Measurements from ENCODE around the gene EP400. TPM values are rescaled to one million over a fixed set of nuclear protein-coding genes. Genes with fewer than 3 reads are reported as not detected.

EP400 gene
- total RNA-seq, 1 donor from 2014 or later: 14.8 TPM

DNA sequence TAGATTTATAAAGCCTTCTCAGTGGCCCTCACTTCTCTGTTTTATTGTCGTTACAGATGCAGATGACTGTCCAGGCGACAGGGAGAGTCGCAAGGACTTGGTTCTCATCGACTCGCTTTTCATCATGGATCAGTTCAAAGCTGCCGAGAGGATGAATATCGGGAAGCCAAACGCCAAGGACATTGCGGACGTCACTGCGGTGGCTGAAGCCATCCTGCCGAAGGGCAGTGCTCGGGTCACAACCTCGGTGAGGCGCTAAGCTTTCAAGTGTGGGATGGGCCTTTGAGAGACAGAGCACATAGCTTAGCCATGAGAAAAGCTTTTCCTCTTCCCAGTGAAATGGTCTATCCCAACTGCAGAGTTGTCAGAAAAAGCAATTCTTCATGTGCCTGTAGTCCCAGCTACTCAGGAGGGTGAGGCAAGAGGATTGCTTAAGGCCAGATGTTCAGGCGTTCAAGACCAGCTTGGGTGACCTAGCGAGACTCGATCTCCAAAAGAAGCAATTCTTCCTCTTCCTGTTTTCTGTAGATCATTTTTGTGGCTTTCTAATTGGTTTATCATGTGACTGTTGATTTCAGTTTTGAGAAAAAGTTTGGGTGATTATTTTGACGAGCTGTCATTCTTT is 56.4 kb downstream of the EP400 start:
- no peak for DNase-seq
- intact Hi-C loops (cut with micrococcal nuclease): no loop called here
- no peak for ATAC-seq

DNA sequence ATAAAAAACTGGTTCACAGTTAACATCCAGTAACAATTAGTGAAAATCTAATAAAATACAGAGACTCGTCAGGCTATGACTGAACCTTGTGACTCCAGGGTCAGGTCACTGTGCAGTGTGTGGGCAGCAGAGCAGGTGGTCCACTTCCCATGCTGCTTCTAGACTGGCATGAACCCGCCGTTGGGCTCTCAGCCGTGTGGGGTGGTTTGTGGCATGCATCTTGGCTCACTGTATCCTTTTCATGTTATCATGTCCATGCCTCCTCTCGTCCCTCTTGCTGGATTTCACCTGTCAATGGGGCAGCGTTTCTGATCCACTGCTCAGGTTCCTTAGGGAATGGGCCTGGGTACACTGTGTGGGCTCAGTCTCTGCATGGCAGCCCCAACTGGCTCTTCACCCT is 57.3 kb downstream of the EP400 start:
- ATAC-seq (no peak), DNase-seq (no peak)
- intact Hi-C loops (cut with micrococcal nuclease): no loop called here

DNA sequence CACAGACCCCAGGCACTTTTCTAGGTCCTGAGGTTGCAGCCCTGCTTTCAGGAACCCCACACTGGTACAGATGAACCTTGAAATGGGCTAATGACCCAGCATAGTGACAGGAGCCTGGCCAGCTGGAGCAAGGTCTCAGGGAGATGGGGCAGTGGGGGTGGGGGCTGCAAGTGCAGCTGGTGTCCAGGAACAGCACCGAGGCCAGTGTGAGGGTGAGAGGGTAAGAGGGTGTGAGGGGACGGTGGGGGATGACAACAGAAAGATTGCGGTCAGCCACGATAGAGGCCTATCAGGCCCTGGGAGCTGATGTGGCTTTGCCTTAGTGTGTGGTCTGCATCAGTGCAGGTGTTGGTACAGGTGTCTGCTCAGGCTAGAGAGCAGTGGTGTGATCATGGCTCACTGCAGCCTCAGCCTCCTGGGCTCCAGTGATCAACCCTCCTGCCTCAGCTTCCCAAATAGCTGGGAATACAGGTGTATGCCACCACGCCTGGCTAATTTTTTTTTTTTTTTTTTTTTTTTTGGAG is 59.7 kb downstream of the EP400 start:
- intact Hi-C loops (cut with micrococcal nuclease): no loop called here
- ATAC-seq: no peak
- no peak for DNase-seq

DNA sequence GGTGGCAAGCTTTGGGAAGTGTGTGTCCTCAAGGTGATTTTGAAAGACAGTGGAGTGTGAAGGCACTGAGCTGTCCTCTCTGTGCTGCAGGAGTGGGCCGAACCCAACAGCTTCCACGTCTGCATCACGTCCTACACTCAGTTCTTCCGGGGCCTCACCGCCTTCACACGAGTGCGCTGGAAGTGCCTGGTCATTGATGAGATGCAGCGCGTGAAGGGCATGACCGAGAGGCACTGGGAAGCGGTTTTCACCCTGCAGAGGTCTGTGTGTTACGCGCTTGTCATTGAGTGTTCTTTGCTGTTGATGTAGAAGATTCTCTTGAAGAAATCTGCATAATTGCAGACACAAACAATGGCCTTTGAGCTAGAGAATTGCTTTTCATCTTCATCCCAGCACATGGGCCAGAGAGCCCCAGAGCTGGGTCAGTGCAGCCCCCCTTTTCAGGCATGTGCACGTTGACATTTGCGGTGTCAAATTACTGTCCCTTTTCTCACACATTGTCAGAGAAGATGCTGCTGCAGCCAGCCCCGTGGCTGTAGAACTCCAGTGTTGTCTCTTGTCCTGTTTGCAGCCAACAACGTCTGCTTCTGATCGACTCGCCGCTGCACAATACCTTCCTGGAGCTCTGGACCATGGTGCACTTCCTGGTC is 63.3 kb downstream of the EP400 start:
- DNase-seq: no peak
- no peak for ATAC-seq
- intact Hi-C loops (cut with micrococcal nuclease): no loop called here

DNA sequence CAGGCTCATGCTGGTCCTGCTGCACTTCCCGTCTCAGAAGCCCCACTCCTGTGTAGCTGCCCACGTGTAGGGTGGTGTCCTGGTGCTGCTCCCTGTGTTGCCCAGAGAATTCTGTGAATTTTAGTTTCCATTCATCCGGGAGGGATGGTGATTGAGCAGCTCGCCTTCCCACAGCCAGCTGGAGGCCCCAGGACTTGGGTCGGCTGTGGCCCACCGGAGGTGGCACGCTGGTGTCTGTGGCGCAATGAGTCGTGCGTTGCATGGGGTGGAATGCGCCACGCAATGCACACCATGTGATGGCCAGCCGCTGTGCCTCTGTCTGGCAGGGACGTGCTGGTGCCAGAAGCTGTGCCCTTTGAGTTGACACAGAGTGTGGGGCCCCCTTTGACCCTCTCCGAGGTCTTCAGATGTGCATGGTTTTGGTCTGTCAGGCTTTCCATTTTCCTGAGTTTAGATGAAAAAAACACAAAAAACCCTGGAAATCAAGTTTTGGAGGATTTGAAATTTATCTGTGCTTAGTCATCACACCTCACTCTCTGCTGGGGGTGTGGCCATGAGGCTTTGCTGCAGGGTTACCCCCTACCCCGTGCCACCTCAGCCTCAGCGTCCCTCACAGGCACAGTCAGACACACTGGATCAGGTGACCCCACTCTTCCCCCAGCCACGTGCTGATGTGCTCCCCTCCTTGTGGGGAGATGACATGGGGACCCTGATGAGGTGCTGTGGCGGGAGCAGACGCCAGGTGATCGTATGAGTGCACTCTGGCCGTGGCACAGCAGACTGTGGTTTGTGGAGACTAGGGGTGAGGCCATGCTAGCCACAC is 64.6 kb downstream of the EP400 start:
- intact Hi-C loops (cut with micrococcal nuclease): no loop called here
- DNase-seq: no peak
- no peak for ATAC-seq

DNA sequence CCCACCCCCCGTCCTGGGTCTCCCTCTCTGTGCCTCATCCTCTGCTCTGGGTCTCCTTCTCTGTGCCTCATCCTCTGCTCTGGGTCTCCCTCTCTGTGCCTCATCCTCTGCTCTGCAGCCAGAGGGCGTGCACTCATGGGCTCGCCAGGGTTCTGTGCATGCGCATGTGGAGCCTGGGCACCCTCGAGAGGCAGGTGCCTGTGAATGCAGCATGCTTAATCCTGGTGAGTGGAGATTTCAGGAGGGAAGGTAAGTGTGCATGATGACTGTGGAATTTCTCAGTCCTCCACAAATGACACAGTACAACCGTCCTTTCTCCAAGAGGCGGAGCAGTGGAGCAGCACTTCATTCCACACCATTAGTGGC is 65.2 kb downstream of the EP400 start:
- intact Hi-C loops (cut with micrococcal nuclease): no loop called here
- ATAC-seq (no peak), DNase-seq (no peak)

DNA sequence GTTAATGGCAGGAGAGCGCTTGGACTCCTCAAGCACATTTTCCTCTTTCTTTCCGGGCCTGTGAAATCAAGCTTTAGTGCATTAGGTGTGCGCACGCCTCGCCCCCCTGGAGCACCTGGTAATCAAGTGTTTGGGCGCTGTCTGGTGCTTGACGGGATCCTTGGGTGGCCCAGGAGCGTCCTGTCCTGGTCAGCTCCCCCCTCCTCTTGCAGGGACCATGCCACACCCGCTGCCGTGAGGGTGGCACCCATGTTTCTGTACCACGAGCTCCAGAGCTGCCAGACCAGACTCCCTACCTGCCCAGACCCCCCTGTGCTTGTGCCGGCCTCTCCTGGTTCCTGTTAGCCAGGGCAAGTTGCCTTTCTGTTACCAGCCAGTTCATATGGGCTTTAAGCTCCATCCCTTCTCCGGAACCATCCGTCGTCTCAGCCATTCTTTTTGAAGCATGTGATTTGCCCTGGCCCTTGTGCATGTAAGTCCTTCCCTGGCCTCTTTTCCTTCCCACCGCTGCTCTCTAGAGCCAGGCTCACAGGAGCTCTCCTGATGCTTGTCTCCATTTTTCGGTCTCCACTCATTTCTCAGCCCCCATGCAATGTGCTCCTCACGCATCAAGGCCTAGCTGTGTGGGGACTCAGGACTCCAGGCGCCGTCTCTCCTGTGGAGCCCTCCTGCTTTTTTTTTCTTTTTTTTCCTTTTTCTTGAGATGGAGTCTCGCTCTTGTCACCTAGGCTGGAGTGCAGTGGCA is 66.1 kb downstream of the EP400 start:
- DNase-seq: no peak
- no peak for ATAC-seq
- intact Hi-C loops (cut with micrococcal nuclease): no loop called here

DNA sequence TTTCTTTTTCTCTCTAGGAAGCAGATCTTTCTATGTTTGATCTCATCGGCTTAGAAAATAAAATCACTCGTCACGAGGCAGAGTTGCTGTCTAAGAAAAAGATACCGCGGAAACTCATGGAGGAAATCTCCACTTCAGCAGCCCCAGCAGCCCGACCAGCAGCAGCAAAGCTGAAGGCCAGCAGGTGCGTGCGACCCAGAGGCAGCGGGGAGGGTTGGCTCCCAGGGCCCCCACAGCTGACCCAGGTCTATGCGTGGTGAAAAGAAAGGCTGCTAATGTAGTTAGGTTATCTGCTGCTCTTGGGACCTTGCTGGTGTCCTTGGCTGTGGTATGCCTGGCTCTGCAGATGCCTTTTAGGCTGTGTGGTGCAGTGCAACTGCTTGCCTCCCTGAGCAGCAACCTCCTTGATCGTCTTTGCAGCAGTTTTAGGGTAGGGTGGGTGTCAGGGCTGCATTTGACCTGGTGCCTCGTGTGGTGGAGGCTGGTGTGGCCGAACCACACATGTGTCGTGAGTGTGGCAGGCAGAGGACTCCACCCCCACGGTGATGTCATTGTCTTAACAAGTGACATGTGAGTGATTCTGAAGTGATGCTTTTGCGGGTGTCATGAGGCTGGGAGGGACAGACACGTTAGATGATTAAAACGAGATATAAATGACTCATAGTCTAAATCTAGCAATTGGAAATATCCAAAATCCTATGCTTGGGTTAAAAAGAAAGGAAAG is 68.6 kb downstream of the EP400 start:
- no peak for ATAC-seq
- no peak for DNase-seq
- intact Hi-C loops (cut with micrococcal nuclease): no loop called here

DNA sequence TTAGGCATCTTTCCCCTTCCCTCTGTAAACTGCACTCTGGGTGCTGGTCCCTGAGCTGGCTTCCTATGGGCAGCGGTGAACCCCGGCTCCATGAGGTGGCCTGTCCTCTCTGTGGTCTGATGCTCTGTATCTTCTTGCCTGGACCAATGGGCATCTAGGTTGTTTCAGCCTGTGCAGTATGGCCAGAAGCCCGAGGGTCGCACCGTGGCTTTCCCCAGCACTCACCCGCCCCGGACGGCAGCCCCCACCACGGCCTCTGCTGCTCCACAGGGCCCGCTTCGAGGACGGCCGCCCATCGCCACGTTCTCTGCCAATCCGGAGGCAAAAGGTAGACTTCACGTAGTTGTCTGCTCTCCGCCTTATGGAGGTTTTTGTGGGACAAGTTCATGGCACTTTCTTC is 70.1 kb downstream of the EP400 start:
- ATAC-seq (no peak), DNase-seq (no peak)
- intact Hi-C loops (cut with micrococcal nuclease): no loop called here

DNA sequence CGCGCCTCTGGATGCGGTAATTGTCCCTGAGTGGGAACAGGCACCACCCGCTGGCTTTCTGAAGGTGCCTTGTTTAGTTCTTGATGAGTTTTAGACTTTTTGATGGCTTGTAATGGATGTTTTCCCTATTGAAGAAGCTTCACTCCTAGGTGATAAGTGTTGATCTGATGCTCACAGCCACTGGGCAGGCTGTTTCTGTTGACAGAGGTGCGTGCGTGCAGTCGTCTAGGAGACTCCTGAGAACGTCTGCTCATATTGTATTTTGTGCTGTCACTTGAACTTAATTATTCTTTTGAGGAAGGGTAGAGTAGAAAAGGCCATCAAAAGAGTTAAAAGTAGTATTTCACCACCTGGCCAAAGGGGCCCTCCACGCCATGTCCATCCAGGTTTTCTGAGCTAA is 70.5 kb downstream of the EP400 start:
- intact Hi-C loops (cut with micrococcal nuclease): no loop called here
- no peak for ATAC-seq
- DNase-seq: no peak

DNA sequence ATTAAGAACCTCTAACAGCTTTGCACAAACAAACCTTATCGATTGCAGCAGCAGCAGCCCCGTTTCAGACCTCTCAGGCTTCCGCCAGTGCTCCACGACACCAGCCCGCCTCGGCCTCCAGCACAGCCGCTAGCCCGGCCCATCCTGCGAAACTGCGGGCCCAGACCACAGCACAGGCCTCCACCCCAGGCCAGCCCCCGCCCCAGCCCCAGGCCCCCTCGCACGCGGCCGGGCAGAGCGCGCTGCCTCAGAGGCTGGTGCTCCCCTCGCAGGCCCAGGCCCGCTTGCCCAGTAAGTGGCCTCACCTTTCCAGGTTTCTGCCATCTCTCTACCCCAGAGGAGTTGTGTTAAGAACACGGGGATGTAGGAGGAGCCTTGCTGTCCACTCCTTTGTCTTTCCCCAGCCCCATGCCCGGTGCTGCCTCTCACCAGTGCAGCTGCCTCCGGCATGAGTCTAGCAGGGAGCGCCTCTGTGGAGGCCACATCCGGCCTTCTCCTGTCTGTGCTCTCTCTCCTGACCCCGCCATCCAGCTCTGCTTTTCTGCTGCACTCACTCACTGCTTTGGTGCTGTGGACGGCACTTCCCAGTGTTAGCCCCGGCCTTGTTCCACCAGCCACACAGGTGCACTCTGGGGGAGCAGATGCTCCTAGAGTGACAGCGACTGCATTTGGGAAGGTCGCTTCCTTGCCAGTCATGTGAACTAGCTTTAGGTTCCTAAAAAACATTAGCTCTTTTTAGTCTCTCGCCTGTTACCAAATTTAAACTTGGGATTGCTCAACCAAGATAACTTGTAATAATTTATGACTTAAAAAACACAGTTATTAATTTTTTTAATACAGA is 71.5 kb downstream of the EP400 start:
- ATAC-seq: no peak
- intact Hi-C loops (cut with micrococcal nuclease): no loop called here
- DNase-seq: no peak

DNA sequence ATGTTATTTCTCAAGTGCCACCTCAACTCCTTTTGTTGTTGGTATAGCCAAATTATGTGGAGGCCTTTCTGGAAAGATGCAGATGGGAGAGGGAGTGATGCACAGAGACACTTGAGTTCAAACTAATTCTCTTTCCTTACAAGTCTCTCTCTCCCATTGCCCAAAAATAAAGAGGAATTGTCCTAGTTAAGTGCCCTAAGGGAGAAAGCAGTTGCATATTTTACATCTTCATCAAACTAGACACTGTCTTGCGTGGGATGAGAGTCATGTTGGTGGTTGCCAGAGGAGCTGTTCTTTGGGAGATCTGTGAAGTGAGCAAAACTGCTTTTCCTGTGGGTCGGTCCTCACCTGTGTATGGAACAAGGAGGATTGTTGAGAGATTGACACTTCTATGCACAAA is 72.2 kb downstream of the EP400 start:
- intact Hi-C loops (cut with micrococcal nuclease): no loop called here

DNA sequence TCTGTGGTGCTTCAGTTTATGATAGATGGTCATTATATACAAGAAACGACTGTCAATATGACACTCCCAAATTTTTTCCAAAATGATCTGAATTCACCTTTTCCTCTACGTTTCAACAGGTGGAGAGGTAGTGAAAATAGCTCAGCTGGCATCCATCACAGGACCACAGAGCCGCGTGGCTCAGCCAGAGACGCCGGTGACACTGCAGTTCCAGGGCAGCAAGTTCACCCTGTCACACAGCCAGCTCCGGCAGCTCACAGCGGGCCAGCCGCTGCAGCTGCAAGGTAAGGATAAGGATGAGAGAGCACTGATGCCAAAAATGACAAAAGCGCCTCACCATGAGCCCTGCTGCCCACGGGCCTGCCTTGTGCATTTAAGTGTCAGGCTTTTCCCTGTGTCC is 73.9 kb downstream of the EP400 start:
- DNase-seq (peak; percentile 73), ATAC-seq (peak; percentile 83)
- intact Hi-C loops (cut with micrococcal nuclease): no loop called here

More for the DNA sequence above, 72.2 kb downstream of the EP400 start:
- ATAC-seq (no peak), DNase-seq (no peak)

DNA sequence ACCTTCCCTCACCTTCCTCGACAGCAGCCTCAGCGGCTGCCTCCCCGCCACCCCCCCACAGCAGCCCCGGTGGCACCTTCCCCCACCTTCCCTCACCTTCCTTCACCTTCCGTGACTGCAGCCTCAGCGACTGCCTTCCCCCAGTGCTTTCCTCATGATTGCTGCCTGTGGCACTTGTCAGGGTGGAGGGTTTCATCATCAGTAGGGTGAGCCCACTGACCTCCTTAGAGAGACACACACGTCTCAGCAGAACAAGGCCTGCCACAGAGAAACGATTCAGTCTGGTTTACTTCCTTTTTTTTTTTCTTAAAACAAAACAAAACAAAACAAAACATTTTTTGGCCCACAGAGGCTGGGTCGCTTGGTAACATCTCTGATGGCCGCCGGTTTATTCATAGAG is 75.0 kb downstream of the EP400 start:
- no peak for ATAC-seq
- intact Hi-C loops (cut with micrococcal nuclease): no loop called here
- DNase-seq: no peak

DNA sequence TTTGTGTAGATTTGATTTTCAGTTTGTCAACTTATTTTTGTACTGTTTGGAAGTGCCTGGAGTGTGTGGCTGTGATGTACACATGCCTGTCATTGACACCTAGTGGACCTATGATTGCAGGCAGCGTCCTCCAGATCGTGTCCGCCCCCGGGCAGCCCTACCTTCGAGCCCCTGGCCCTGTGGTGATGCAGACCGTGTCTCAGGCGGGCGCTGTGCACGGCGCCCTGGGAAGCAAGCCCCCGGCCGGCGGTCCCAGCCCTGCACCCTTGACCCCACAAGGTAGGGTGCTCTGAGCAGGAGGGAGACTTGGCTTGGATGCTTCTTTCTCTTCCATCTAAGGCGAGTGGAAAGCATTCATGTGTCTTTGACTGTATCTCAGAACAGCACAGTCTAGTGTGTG is 75.8 kb downstream of the EP400 start:
- intact Hi-C loops (cut with micrococcal nuclease): no loop called here
- ATAC-seq (no peak), DNase-seq (no peak)

DNA sequence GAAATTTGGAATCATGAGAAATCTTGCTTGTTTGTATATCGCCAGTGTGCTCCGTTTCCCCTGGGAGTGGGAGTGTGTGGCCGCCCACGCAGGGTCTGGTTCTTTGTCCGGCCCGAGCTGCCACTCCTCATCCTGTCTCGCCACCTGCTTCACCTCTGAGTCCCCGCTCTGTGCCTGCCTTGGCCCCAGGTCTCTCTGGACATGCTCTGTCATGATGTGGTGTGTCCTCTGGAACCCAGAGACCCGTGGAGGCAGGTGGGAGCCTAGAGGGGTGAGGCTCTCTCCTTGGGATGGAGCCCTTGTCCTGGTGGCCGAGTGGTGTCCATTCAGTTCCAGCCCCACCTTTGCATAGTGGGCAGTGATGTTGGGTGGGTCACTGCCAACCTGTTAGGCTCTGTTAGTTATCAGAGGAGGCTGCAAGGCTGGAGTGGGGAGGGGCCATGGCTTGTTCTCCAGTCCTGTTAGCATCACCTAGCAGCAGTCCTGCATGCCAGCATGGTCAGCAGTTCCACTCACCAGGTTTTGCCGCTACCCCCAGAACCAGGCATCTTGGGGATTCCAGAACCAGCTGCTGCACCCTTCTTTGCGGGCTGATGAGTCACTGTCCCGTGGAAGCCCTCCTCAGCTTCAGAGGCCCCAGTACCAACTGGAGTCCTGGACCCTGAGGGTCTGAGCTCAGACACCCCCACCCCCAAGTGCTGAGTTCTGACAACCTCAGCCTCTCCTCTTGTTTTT is 76.5 kb downstream of the EP400 start:
- ATAC-seq (no peak), DNase-seq (no peak)
- intact Hi-C loops (cut with micrococcal nuclease): no loop called here

DNA sequence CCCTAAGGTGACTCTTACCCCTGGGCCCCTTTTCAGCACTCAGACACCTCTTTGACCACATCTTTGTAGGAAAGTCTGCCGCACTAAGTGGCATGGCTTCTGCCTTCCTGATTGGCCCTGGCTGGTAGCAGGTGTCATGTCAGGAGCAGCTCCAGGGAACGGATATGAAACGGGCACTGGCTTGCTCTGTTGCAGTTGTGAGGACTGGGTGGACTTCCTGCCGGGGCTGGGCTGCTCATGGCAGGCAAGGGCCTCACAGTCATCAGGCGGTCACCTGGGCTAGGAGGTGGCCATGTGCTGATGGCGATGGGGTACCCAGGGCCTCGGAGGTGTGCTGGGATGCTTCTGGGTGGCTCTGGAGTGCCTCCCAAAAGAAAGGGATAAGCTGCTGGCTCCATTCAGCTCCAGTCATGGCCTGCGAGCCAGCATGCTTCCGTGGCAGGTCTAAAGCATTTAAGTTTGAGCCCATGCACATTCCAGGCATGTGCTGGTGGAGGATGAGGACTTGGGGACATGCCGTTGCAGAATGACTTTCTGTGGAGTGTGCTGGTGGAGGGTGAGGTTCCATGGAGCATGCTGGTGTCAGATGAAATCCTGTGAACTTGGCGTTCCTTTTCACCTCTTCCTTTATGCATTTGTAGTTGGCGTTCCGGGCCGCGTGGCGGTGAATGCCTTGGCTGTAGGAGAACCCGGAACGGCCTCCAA is 77.2 kb downstream of the EP400 start:
- ATAC-seq (no peak), DNase-seq (no peak)
- intact Hi-C loops (cut with micrococcal nuclease): no loop called here

All from left ventricle myocardium superior (tissue), 1 donor.